ENCODE results near the gene POLR3E.

DNA sequence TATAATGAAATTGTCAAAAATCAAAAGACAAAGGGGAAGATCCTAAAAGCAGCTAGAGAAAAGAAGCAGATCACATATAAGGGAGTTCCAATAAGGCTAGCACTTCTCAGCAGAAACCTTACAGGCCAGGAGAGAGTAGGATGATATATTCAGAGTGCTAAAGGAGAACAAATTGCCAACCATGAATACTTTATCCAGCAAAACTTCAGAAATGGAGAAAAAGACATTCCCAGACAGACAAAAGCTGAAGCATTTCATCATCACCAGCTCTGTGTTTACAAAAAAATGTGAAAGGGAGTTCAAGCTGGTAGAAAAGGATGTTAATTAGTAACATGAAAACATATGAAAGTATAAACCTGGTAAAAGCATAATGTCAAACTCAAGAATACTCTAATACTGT is 39.8 kb downstream of the POLR3E start:
- TF ChIP-seq, protein P1, sequence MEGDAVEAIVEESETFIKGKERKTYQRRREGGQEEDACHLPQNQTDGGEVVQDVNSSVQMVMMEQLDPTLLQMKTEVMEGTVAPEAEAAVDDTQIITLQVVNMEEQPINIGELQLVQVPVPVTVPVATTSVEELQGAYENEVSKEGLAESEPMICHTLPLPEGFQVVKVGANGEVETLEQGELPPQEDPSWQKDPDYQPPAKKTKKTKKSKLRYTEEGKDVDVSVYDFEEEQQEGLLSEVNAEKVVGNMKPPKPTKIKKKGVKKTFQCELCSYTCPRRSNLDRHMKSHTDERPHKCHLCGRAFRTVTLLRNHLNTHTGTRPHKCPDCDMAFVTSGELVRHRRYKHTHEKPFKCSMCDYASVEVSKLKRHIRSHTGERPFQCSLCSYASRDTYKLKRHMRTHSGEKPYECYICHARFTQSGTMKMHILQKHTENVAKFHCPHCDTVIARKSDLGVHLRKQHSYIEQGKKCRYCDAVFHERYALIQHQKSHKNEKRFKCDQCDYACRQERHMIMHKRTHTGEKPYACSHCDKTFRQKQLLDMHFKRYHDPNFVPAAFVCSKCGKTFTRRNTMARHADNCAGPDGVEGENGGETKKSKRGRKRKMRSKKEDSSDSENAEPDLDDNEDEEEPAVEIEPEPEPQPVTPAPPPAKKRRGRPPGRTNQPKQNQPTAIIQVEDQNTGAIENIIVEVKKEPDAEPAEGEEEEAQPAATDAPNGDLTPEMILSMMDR (IDR thresholded peaks at IDR 0.05), result no peak
- TF ChIP-seq POLR2AphosphoS5 (IDR thresholded peaks at IDR 0.05), result no peak
- no peak for TF ChIP-seq POLR2A (IDR thresholded peaks at IDR 0.05)

All from breast epithelium (tissue), 3 donors.